HepG2 (cell line): Measurements from ENCODE around the gene POTEC.
"Not testable (repeated sequence)": the region's sequence is repeated elsewhere in the genome, so short reads cannot be mapped to it uniquely, and the experiment has no call there.

ENCODE experiments used
- CBX2 ChIP-seq, 2 experiments: fragments of 200-600 bp in 1 of 2; sonication (generic); formaldehyde crosslinking in 1 of 2; IDR thresholded peaks; 2 replicates each; pipeline versions ENCODE4 v1.7.0 to v1.8.1; 2018 to 2022; ENCODE audit warnings: low read depth in 2 of 2, low read length in 1 of 2, mild to moderate bottlenecking in 1 of 2, missing genetic modification reagents in 1 of 2
- CTCF ChIP-seq: sonication (generic); formaldehyde crosslinking; IDR thresholded peaks from 2 replicates; pipeline ENCODE4 v1.5.0; 2020; ENCODE audit warnings: mild to moderate bottlenecking, missing genetic modification reagents, moderate library complexity
- HMG20A ChIP-seq: IDR thresholded peaks from 2 replicates; pipeline ENCODE4 v1.6.1; 2016; ENCODE audit warnings: borderline replicate concordance
- STAT6 ChIP-seq: sonication (generic); formaldehyde crosslinking; IDR thresholded peaks from 2 replicates; pipeline ENCODE4 v1.4.0; 2020; ENCODE audit warnings: missing genetic modification reagents, mild to moderate bottlenecking, borderline replicate concordance
- ZBTB10 ChIP-seq: sonication (generic); formaldehyde crosslinking; IDR thresholded peaks from 2 replicates; pipeline ENCODE4 v1.4.0; 2020; ENCODE audit warnings: missing genetic modification reagents, borderline replicate concordance
- ZKSCAN5 ChIP-seq: sonication (generic); formaldehyde crosslinking; IDR thresholded peaks from 2 replicates; pipeline ENCODE4 v1.5.1; 2020; ENCODE audit warnings: mild to moderate bottlenecking, missing genetic modification reagents

GRCh38 chr18:14473250-14474006, 70.0 kb downstream of the POTEC start:
- not testable (repeated sequence) for TF ChIP-seq CTCF (CRISPR knock-in tag); STAT6 (CRISPR knock-in tag); CBX2 (IDR thresholded peaks at IDR 0.05; ENCODE audit: low read depth, low read length); CBX2 (CRISPR knock-in tag; IDR thresholded peaks at IDR 0.05; ENCODE audit: low read depth); ZBTB10; ZKSCAN5 (CRISPR knock-in tag); HMG20A
